Right lung (tissue), 5 donors: ENCODE data around the gene NDFIP2. TPM values are rescaled to one million over a fixed set of nuclear protein-coding genes. Genes with fewer than 3 reads are reported as not detected.
A peak's percentile ranks its signal among the peaks of the same experiment; 100 is the strongest.
"Not testable (repeated sequence)": the region's sequence is repeated elsewhere in the genome, so short reads cannot be mapped to it uniquely, and the experiment has no call there.

Experiments
- DNase-seq, 2 donors: peaks; one replicate each; pipeline ENCODE4 v3.0.0-alpha.2; 2013
- polyA plus RNA-seq, 5 donors: library from polyadenylated mRNA; unstranded; fragments of 120-200 nt; gene quantifications; one replicate each; pipeline versions ENCODE4 v1.2.1 to v1.2.3, GENCODE V29; 2013; ENCODE audit warnings: inconsistent platforms in 1 of 5, low replicate concordance in 1 of 5; ENCODE audit not compliant: insufficient read length in 5 of 5, insufficient read depth in 1 of 5

The NDFIP2 gene
- polyA plus RNA-seq, 5 donors = 30.2 to 40.4 (median 37.4) TPM

- no peak for DNase-seq
These were observed 108.8 kb downstream of the NDFIP2 start for GRCh38 chr13:79589603-79590393.

- DNase-seq = no peak
These were observed 109.4 kb downstream of the NDFIP2 start for GRCh38 chr13:79590394-79590676.

- no peak for DNase-seq
These were observed 110.5 kb downstream of the NDFIP2 start for GRCh38 chr13:79591493-79591892.

GRCh38 chr13:79593121-79593520 lies 112.2 kb downstream of the NDFIP2 start:
- no peak for DNase-seq

- DNase-seq = no peak
These were observed 112.8 kb downstream of the NDFIP2 start for GRCh38 chr13:79593641-79594275.

- DNase-seq = not testable (repeated sequence)
These were observed 119.2 kb downstream of the NDFIP2 start for GRCh38 chr13:79600146-79600545.

- no peak for DNase-seq
These were observed 122.0 kb downstream of the NDFIP2 start for GRCh38 chr13:79602936-79603335.

- peak in 1 of 2 donors; percentile 6 for DNase-seq
These were observed 123.8 kb downstream of the NDFIP2 start for GRCh38 chr13:79604752-79605151.

Other genes with a start within 250 kb of the NDFIP2 start
- gene RBM26, start 74.9 kb upstream of the NDFIP2 start, polyA plus RNA-seq = 100 to 1,000 TPM in 4 of 5 donors, 10 to 100 TPM in 1; 81.0 to 131 (median 111) TPM